Breast epithelium (tissue), 3 donors: ENCODE results near the gene CLVS2.

Experiments used
- POLR2A ChIP-seq: fragments of 450-650 bp; IDR thresholded peaks from one replicate; pipeline ENCODE4 v1.6.1; 2016; ENCODE audit warnings: antibody characterized with exemption, mild to moderate bottlenecking, moderate library complexity
- TF ChIP-seq, protein P1 (sequence below), 3 donors: fragments of 450-650 bp; IDR thresholded peaks; one replicate each; pipeline ENCODE4 v1.5.1; 2016 to 2017; ENCODE audit warnings: antibody characterized with exemption in 3 of 3, mild to moderate bottlenecking in 3 of 3, moderate library complexity in 3 of 3

GRCh38 chr6:123042401-123042800 is 46.4 kb downstream of the CLVS2 start:
- TF ChIP-seq, protein P1, sequence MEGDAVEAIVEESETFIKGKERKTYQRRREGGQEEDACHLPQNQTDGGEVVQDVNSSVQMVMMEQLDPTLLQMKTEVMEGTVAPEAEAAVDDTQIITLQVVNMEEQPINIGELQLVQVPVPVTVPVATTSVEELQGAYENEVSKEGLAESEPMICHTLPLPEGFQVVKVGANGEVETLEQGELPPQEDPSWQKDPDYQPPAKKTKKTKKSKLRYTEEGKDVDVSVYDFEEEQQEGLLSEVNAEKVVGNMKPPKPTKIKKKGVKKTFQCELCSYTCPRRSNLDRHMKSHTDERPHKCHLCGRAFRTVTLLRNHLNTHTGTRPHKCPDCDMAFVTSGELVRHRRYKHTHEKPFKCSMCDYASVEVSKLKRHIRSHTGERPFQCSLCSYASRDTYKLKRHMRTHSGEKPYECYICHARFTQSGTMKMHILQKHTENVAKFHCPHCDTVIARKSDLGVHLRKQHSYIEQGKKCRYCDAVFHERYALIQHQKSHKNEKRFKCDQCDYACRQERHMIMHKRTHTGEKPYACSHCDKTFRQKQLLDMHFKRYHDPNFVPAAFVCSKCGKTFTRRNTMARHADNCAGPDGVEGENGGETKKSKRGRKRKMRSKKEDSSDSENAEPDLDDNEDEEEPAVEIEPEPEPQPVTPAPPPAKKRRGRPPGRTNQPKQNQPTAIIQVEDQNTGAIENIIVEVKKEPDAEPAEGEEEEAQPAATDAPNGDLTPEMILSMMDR (IDR thresholded peaks at IDR 0.05), result no peak
- no peak for TF ChIP-seq POLR2A
